Activated CD4-positive, CD25-positive, alpha-beta regulatory T cell treated with anti-CD3 and anti-CD28 coated beads, Interleukin-2, amount 50 U/mL, for 24 hours (primary cell): ENCODE measurements around the gene OSBPL2.

Source experiments
- ATAC-seq, 2 donors: fragments of 150-1000 bp; cut with Tn5 transposase; one replicate each; pipeline ENCODE4 v1.10.0; 2021; ENCODE audit warnings: mild to moderate bottlenecking in 1 of 2, moderate library complexity in 1 of 2

The OSBPL2 gene

GRCh38 chr20:62262064-62262463 is 23.7 kb downstream of the OSBPL2 start:
- no peak for ATAC-seq

- no peak for ATAC-seq
Observed at GRCh38 chr20:62263396-62263795, 25.1 kb downstream of the OSBPL2 start.

- no peak for ATAC-seq
Observed at GRCh38 chr20:62265365-62265764, 27.0 kb downstream of the OSBPL2 start.

GRCh38 chr20:62266340-62266739 is 28.0 kb downstream of the OSBPL2 start:
- no peak for ATAC-seq

GRCh38 chr20:62266851-62267250 is 28.5 kb downstream of the OSBPL2 start:
- ATAC-seq = no peak

- ATAC-seq = no peak
Observed at GRCh38 chr20:62267543-62267942, 29.2 kb downstream of the OSBPL2 start.

GRCh38 chr20:62268228-62268900 is 30.0 kb downstream of the OSBPL2 start:
- ATAC-seq = no peak

- no peak for ATAC-seq
Observed at GRCh38 chr20:62269378-62269777, 31.1 kb downstream of the OSBPL2 start.

- ATAC-seq = no peak
Observed at GRCh38 chr20:62269871-62270270, 31.6 kb downstream of the OSBPL2 start.

- ATAC-seq = no peak
Observed at GRCh38 chr20:62272200-62272599, 33.9 kb downstream of the OSBPL2 start.

- ATAC-seq = no peak
Observed at GRCh38 chr20:62273416-62273815, 35.1 kb downstream of the OSBPL2 start.

- no peak for ATAC-seq
Observed at GRCh38 chr20:62274332-62274950, 36.1 kb downstream of the OSBPL2 start.

- no peak for ATAC-seq
Observed at GRCh38 chr20:62275219-62275618, 36.9 kb downstream of the OSBPL2 start.

- no peak for ATAC-seq
Observed at GRCh38 chr20:62276439-62276838, 38.1 kb downstream of the OSBPL2 start.

GRCh38 chr20:62277253-62277652 is 38.9 kb downstream of the OSBPL2 start:
- no peak for ATAC-seq

GRCh38 chr20:62280303-62280702 is 42.0 kb downstream of the OSBPL2 start:
- no peak for ATAC-seq

GRCh38 chr20:62281161-62281933 is 43.0 kb downstream of the OSBPL2 start:
- no peak for ATAC-seq

GRCh38 chr20:62282103-62282502 is 43.8 kb downstream of the OSBPL2 start:
- no peak for ATAC-seq

GRCh38 chr20:62282877-62283503 is 44.7 kb downstream of the OSBPL2 start:
- no peak for ATAC-seq

GRCh38 chr20:62284448-62284847 is 46.1 kb downstream of the OSBPL2 start:
- no peak for ATAC-seq

GRCh38 chr20:62285151-62285550 is 46.8 kb downstream of the OSBPL2 start:
- no peak for ATAC-seq

GRCh38 chr20:62285722-62286121 is 47.4 kb downstream of the OSBPL2 start:
- no peak for ATAC-seq

- no peak for ATAC-seq
Observed at GRCh38 chr20:62286493-62287064, 48.3 kb downstream of the OSBPL2 start.
